Trophoblast cell (in vitro differentiated cells and primary cell): ENCODE data around the gene PLB1.

Source experiments
- DNase-seq, 2 donors: peaks; one replicate each; pipeline ENCODE4 v3.0.0-alpha.2; 2016
- H2AFZ ChIP-seq: 2 replicates; pipeline ENCODE4 v1.6.1; 2013; ENCODE audit warnings: low read length, moderate library complexity, mild to moderate bottlenecking; ENCODE audit not compliant: insufficient read depth, poor library complexity
- H2AK5ac ChIP-seq: 2 replicates; pipeline ENCODE4 v1.6.1; 2013; ENCODE audit warnings: mild to moderate bottlenecking, low read length
- H2BK120ac ChIP-seq: 2 replicates; pipeline ENCODE4 v1.6.1; 2013; ENCODE audit warnings: low read length, mild to moderate bottlenecking, moderate library complexity; ENCODE audit not compliant: insufficient read depth, poor library complexity
- H2BK12ac ChIP-seq: 2 replicates; pipeline ENCODE4 v1.6.1; 2013; ENCODE audit warnings: mild to moderate bottlenecking, low read length, moderate library complexity
- H2BK5ac ChIP-seq: 2 replicates; pipeline ENCODE4 v1.6.1; 2013; ENCODE audit warnings: low read length, low read depth, moderate library complexity, mild to moderate bottlenecking; ENCODE audit not compliant: poor library complexity
- H3K14ac ChIP-seq: 2 replicates; pipeline ENCODE4 v1.6.1; 2013; ENCODE audit warnings: mild to moderate bottlenecking, low read length
- H3K18ac ChIP-seq: 2 replicates; pipeline ENCODE4 v1.6.1; 2013; ENCODE audit warnings: mild to moderate bottlenecking, low read length
- H3K23ac ChIP-seq: 2 replicates; pipeline ENCODE4 v1.6.1; 2013; ENCODE audit warnings: low read length
- H3K27ac ChIP-seq: 2 replicates; pipeline ENCODE4 v1.5.1; 2013; ENCODE audit warnings: low read depth, mild to moderate bottlenecking, inconsistent platforms, low read length, moderate library complexity
- H3K27me3 ChIP-seq: 2 replicates; pipeline ENCODE4 v1.6.1; 2013; ENCODE audit warnings: inconsistent platforms, mild to moderate bottlenecking, low read length, moderate library complexity; ENCODE audit not compliant: insufficient read depth
- H3K36me3 ChIP-seq, 2 experiments: 1 replicate in 1 of 2; 2 replicates in 1 of 2; pipeline ENCODE4 v1.6.1; 2013; ENCODE audit warnings: low read length in 2 of 2, mild to moderate bottlenecking in 2 of 2, moderate library complexity in 1 of 2; ENCODE audit not compliant: insufficient read depth in 2 of 2, control insufficient read depth in 1 of 2
- H3K4ac ChIP-seq: 2 replicates; pipeline ENCODE4 v1.6.1; 2013; ENCODE audit warnings: low read depth, mild to moderate bottlenecking, low read length, moderate library complexity
- H3K4me1 ChIP-seq, 2 experiments: 1 replicate in 1 of 2; 2 replicates in 1 of 2; pipeline ENCODE4 v1.6.1; 2013; ENCODE audit warnings: low read length in 2 of 2, mild to moderate bottlenecking in 2 of 2, moderate library complexity in 1 of 2; ENCODE audit not compliant: insufficient read depth in 2 of 2, control insufficient read depth in 1 of 2
- H3K4me2 ChIP-seq: 2 replicates; pipeline ENCODE4 v1.6.1; 2013; ENCODE audit warnings: inconsistent platforms, mild to moderate bottlenecking, low read length, moderate library complexity
- H3K4me3 ChIP-seq: 2 replicates; pipeline ENCODE4 v1.5.1; 2013; ENCODE audit warnings: mild to moderate bottlenecking, low read depth, low read length, inconsistent platforms
- H3K79me1 ChIP-seq: one replicate; pipeline ENCODE4 v1.6.1; 2013; ENCODE audit warnings: low read length
- H3K79me2 ChIP-seq: 2 replicates; pipeline ENCODE4 v1.6.1; 2013; ENCODE audit warnings: low read length, mild to moderate bottlenecking; ENCODE audit not compliant: control insufficient read depth, insufficient read depth, poor library complexity
- H3K9ac ChIP-seq: 2 replicates; pipeline ENCODE4 v1.6.1; 2013; ENCODE audit warnings: mild to moderate bottlenecking, low read length
- H3K9me3 ChIP-seq: 2 replicates; pipeline ENCODE4 v1.6.1; 2013; ENCODE audit warnings: low read depth, mild to moderate bottlenecking, control low read depth, inconsistent platforms, low read length; ENCODE audit not compliant: insufficient read depth
- H4K12ac ChIP-seq: 2 replicates; pipeline ENCODE4 v1.6.1; 2013; ENCODE audit warnings: low read depth, mild to moderate bottlenecking, low read length, moderate library complexity
- H4K8ac ChIP-seq: 2 replicates; pipeline ENCODE4 v1.6.1; 2013; ENCODE audit warnings: low read depth, mild to moderate bottlenecking, low read length, moderate library complexity
- H4K91ac ChIP-seq: one replicate; pipeline ENCODE4 v1.6.1; 2013; ENCODE audit warnings: low read depth, mild to moderate bottlenecking, low read length, moderate library complexity
- WGBS: extraction: QIAGEN DNeasy Blood & Tissue Kit; methylation state at CpG from one replicate; pipeline ENCODE4 v1.1.7; 2013; ENCODE audit warnings: missing lambda C conversion rate; ENCODE audit not compliant: insufficient read length, insufficient coverage; ENCODE audit errors: extremely low coverage; 5-methylcytosine and 5-hydroxymethylcytosine counted together

Gene PLB1

DNA sequence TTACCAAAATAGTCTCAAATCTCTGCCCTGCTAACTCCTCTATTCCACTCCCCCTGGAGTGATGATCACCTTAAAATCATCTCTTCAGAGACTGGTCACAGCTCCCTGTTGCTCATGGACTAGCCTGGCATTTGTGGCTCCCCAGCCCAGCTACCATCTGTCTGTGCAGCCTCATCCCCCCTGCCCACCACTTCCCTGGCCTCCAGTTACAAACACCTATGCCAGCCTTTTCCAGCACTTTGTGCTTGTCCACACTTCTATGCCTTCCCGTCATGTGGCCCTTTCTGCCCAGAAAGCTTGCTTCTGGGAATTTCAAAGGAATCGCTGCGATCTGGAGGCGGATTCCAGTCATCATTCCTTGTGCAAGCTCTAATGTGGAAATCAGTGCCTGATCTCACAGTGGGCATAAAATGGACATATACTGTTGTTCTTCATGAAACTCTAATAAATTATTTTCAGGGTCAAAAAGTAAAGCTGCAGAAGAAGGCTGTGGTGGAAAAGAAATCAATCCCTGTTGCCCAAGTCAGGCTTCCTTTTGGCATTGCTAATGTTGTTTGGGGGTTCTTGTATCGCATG lies 19.4 kb downstream of the PLB1 start:
- no peak overlapping the region for H3K4me3 ChIP-seq
- no peak overlapping the region for H2BK12ac ChIP-seq
- no peak overlapping the region for H4K8ac ChIP-seq
- H2BK5ac ChIP-seq: no peak overlapping the region
- H3K23ac ChIP-seq: no peak overlapping the region
- no peak overlapping the region for H2BK120ac ChIP-seq
- no peaks in the 10 kb centered on the region for H3K9me3 ChIP-seq
- no peaks in the 10 kb centered on the region for H3K36me3 ChIP-seq
- no peaks in the 10 kb centered on the region for H3K27me3 ChIP-seq
- no peak overlapping the region for H2AFZ ChIP-seq
- no peak overlapping the region for H3K9ac ChIP-seq
- no peak overlapping the region for H3K4me2 ChIP-seq
- no peak overlapping the region for H3K14ac ChIP-seq
- H3K79me1 ChIP-seq: no peaks in the 10 kb centered on the region
- H3K27ac ChIP-seq: no peak overlapping the region
- peak; percentile 4 to 54 for DNase-seq
- no peaks in the 10 kb centered on the region for H3K79me2 ChIP-seq
- no peak overlapping the region for H2AK5ac ChIP-seq
- no peak overlapping the region for H3K18ac ChIP-seq
- H3K4me1 ChIP-seq: no peaks in the 10 kb centered on the region
- no CpG with 5 or more reads among the region's 5 CpGs for WGBS
- no peak overlapping the region for H3K4ac ChIP-seq
- no peak overlapping the region for H4K91ac ChIP-seq
- H4K12ac ChIP-seq: no peak overlapping the region

DNA sequence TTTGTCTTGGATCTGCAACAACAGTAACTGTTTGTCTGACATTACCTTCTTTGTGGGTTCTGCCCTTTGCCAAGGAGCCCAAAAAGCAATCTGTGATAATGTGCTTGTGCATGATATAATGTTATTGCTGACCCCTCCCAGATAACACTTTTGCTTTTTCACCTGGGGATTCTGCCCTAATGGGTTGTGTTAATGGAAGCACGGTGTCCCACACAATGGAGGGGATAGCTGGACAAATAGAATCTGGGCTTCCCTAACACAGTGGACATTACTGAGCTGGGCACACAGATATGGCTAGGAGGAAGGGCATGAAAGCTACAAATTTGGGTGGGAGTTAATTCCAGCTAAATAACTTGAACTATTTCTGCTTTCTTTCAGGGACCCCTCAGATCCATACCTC lies 20.6 kb downstream of the PLB1 start:
- Histone ChIP-seq H3K23ac (no peak overlapping the region), H3K4ac (no peak overlapping the region), H3K27me3 (no peaks in the 10 kb centered on the region), H3K9me3 (no peaks in the 10 kb centered on the region), H4K12ac (no peak overlapping the region), H3K79me2 (no peaks in the 10 kb centered on the region), H3K14ac (no peak overlapping the region), H2BK5ac (no peak overlapping the region), H4K8ac (no peak overlapping the region), H2BK12ac (no peak overlapping the region), H2AFZ (no peak overlapping the region), H3K9ac (no peak overlapping the region), H3K36me3 (no peaks in the 10 kb centered on the region), H3K4me3 (no peak overlapping the region), H2AK5ac (no peak overlapping the region), H3K79me1 (no peaks in the 10 kb centered on the region), H2BK120ac (no peak overlapping the region), H3K4me1 (no peaks in the 10 kb centered on the region), H3K18ac (no peak overlapping the region), H3K4me2 (no peak overlapping the region), H4K91ac (no peak overlapping the region), H3K27ac (no peak overlapping the region)
- DNase-seq: no peak
- no CpG with 5 or more reads among the region's 1 CpG for WGBS

DNA sequence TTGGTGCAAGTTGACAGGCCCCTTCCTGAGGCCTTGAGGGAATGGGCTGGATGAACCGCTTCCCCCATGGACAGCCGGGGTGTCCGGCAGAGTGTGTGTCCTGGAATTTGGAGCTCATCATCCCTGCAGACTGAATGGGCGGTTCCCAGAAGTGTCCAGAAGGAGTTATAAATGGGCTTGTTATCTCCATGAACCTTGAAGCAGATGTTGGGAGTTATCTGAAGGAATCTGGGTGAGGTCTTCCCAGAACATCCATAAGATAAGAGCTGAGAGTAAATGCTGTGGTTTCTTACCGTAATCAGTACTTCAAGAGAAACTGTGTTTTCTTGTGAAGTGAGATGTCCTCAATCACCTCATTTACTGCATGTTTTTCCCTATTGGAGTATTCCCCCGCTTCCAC lies 21.1 kb downstream of the PLB1 start:
- Histone ChIP-seq H3K79me1 (no peaks in the 10 kb centered on the region), H3K9ac (no peak overlapping the region), H3K79me2 (no peaks in the 10 kb centered on the region), H2BK120ac (no peak overlapping the region), H3K27me3 (no peaks in the 10 kb centered on the region), H3K18ac (no peak overlapping the region), H3K4me2 (no peak overlapping the region), H4K91ac (no peak overlapping the region), H3K23ac (no peak overlapping the region), H3K4me1 (no peaks in the 10 kb centered on the region), H3K14ac (no peak overlapping the region), H3K9me3 (no peaks in the 10 kb centered on the region), H4K12ac (no peak overlapping the region), H3K27ac (no peak overlapping the region), H2BK5ac (no peak overlapping the region), H3K4me3 (no peak overlapping the region), H3K4ac (no peak overlapping the region), H4K8ac (no peak overlapping the region), H2AFZ (no peak overlapping the region), H3K36me3 (no peaks in the 10 kb centered on the region), H2AK5ac (no peak overlapping the region), H2BK12ac (no peak overlapping the region)
- WGBS: no CpG with 5 or more reads among the region's 6 CpGs
- peak; percentile 2 to 18 for DNase-seq

DNA sequence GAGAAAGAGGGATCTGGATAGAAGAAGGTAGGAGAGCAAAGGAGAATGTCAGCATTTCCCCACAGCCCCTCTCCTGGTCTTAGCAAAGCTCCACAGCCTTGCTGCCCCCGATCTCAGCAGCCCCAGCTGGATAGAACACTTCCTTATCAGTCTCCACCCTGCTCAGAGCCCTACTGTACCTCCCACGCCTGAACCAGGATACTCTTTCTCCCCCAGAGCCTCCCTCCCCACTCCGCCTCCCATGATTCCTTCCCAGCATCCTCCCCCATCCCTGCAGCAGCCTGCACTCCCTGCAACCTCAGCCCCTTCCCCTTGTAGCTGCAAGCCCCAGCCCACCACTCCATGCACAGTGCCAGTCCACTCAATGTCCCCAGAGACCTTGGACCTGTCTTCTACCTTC lies 25.8 kb downstream of the PLB1 start:
- H2BK5ac ChIP-seq: no peak overlapping the region
- H2AK5ac ChIP-seq: no peak overlapping the region
- no peaks in the 10 kb centered on the region for H3K9me3 ChIP-seq
- no peak overlapping the region for H3K14ac ChIP-seq
- H3K23ac ChIP-seq: no peak overlapping the region
- no peak overlapping the region for H4K91ac ChIP-seq
- H3K79me1 ChIP-seq: no peaks in the 10 kb centered on the region
- no peaks in the 10 kb centered on the region for H3K4me1 ChIP-seq
- no peak overlapping the region for H3K9ac ChIP-seq
- H3K27me3 ChIP-seq: no peaks in the 10 kb centered on the region
- H4K8ac ChIP-seq: no peak overlapping the region
- H3K4me3 ChIP-seq: no peak overlapping the region
- WGBS: no CpG with 5 or more reads among the region's 3 CpGs
- no peaks in the 10 kb centered on the region for H3K79me2 ChIP-seq
- no peak overlapping the region for H2BK12ac ChIP-seq
- no peak overlapping the region for H3K4me2 ChIP-seq
- H3K18ac ChIP-seq: no peak overlapping the region
- no peak overlapping the region for H3K27ac ChIP-seq
- DNase-seq: no peak
- H2BK120ac ChIP-seq: no peak overlapping the region
- H3K36me3 ChIP-seq: no peaks in the 10 kb centered on the region
- H4K12ac ChIP-seq: no peak overlapping the region
- H2AFZ ChIP-seq: no peak overlapping the region
- no peak overlapping the region for H3K4ac ChIP-seq
